Heart left ventricle (tissue), 13 donors: ENCODE results near the gene CD27.

Experiments used
- POLR2A ChIP-seq, 2 donors: fragments of 450-650 bp; IDR thresholded peaks; one replicate each; pipeline ENCODE4 v1.6.1; 2017; ENCODE audit warnings: antibody characterized with exemption in 2 of 2, mild to moderate bottlenecking in 2 of 2, moderate library complexity in 2 of 2
- TF ChIP-seq, protein P1 (sequence below), 12 donors: fragments of 200-600 bp; sonication (generic) in 4 of 12; IDR thresholded peaks; one replicate each; pipeline versions ENCODE4 v1.5.0 to v1.8.0; 2018 to 2022; ENCODE audit warnings: antibody characterized with exemption in 12 of 12, mild to moderate bottlenecking in 5 of 12
- donor health status: ischemic (EF 13 %, LVEDD 7.1; RV severe dilation, severe dysfunction).
- donor health status: DM: no; HTN: yes; CAD: no.
- donor health status: DM: no; HTN: no; CAD: no.
- donor health status: ischemic (EF 25% LVEDD 6.9; RV normal size, moderate dysfunction).
- donor health status: ischemic (EF 25% LVEDD 5.7; RV mildly dilated, moderate dysfunction).
- donor health status: ischemic (EF 35%, LVEDD 5.7; RV mildly dilated, moderate dysfunction).
- donor health status: nonischemic (EF 11% LVEDD 7.7; RV severe dilation, severe dysfunction).
- donor health status: DM: yes; HTN: yes; CAD: no.
- donor health status: PGD.
- donor health status: ischemic (EF 29% LVEDD 5.4; RV normal size, mild dysfunction).
- donor health status: nonischemic (EF 23%, LVEDD 6.1; RV moderate dilation, normal function).

DNA sequence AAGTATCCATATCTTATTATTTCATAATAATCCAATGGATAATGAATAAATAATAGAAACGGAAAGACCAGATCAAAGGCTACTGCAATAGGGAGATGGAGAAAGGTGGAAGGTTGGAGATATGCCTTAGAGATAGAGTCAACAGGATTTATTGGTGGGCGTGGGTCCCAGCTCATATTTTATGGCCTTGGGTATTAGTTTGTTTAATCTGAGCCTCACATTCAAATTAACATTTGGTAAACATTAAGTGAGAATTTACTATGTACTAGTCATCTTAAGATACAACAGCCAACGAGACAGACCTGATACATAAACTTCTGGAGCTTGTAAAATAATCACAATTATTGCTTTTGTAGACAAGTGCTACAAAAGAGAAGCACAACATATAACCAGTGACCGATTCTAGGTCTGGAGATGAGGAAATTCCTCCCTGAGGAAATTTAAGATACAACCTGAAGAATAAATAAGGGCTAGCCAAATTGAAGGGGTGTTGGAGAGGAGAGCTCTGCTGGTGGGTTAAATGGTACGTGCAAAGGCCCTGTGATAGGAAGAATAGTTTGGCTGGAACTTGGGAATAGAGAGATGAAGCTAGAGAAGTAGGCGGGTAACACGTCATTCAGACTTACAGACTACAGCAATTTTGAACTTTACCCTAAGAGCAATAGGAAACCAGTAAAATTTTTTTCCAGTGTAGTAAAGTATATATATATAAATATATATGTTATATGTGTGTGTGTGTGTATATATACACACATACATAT lies 44.7 kb upstream of the CD27 start:
- no peak for TF ChIP-seq POLR2A (IDR thresholded peaks at IDR 0.05)
- TF ChIP-seq, protein P1, sequence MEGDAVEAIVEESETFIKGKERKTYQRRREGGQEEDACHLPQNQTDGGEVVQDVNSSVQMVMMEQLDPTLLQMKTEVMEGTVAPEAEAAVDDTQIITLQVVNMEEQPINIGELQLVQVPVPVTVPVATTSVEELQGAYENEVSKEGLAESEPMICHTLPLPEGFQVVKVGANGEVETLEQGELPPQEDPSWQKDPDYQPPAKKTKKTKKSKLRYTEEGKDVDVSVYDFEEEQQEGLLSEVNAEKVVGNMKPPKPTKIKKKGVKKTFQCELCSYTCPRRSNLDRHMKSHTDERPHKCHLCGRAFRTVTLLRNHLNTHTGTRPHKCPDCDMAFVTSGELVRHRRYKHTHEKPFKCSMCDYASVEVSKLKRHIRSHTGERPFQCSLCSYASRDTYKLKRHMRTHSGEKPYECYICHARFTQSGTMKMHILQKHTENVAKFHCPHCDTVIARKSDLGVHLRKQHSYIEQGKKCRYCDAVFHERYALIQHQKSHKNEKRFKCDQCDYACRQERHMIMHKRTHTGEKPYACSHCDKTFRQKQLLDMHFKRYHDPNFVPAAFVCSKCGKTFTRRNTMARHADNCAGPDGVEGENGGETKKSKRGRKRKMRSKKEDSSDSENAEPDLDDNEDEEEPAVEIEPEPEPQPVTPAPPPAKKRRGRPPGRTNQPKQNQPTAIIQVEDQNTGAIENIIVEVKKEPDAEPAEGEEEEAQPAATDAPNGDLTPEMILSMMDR (IDR thresholded peaks at IDR 0.05), result no peak
